GM13976 (cell line): ENCODE results near the gene ZNF641.
"Not testable (repeated sequence)": the region's sequence is repeated elsewhere in the genome, so short reads cannot be mapped to it uniquely, and the experiment has no call there.

ENCODE experiments used
- DNase-seq: peaks from one replicate; pipeline ENCODE4 v3.0.0; 2012; ENCODE audit warnings: low spot score
- in situ Hi-C: fragments of 300-500 bp; cut with MboI; formaldehyde crosslinking; loops from one replicate; pipeline ENCODE4 v1.12.0; 2022; ENCODE audit warnings: low sequenced_read_pairs, mixed read lengths, inconsistent platforms; ENCODE audit not compliant: unreplicated experiment
- TF ChIP-seq, protein P1 (sequence below): IDR thresholded peaks from 2 replicates; pipeline ENCODE4 v1.5.1; 2012; ENCODE audit warnings: borderline replicate concordance, mild to moderate bottlenecking; ENCODE audit not compliant: insufficient read depth; ENCODE audit errors: extremely low read depth, missing control alignments, control extremely low read depth

ZNF641 gene

DNA sequence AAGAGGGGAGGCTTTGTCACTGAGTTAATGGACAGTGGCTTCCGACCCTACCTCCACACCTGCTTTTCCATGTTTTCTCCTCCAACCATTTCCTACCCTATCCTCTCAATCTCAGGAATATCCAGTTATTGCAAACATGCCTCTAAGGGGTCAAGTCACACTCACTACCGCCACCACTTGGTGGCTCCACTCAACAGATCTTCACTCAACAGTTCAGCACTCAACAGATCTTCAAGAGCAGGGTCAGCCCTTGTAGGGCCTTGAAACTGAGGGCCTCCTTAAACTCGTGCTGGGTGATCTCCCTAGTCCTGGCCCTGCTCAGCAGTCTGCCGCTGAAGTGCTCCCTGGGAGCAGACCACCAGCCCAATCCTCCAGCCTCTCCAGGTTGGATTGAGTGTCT lies 14.2 kb downstream of the ZNF641 start:
- TF ChIP-seq, protein P1, sequence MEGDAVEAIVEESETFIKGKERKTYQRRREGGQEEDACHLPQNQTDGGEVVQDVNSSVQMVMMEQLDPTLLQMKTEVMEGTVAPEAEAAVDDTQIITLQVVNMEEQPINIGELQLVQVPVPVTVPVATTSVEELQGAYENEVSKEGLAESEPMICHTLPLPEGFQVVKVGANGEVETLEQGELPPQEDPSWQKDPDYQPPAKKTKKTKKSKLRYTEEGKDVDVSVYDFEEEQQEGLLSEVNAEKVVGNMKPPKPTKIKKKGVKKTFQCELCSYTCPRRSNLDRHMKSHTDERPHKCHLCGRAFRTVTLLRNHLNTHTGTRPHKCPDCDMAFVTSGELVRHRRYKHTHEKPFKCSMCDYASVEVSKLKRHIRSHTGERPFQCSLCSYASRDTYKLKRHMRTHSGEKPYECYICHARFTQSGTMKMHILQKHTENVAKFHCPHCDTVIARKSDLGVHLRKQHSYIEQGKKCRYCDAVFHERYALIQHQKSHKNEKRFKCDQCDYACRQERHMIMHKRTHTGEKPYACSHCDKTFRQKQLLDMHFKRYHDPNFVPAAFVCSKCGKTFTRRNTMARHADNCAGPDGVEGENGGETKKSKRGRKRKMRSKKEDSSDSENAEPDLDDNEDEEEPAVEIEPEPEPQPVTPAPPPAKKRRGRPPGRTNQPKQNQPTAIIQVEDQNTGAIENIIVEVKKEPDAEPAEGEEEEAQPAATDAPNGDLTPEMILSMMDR = no peak
- in situ Hi-C loops = no loop called here
- no peak for DNase-seq

DNA sequence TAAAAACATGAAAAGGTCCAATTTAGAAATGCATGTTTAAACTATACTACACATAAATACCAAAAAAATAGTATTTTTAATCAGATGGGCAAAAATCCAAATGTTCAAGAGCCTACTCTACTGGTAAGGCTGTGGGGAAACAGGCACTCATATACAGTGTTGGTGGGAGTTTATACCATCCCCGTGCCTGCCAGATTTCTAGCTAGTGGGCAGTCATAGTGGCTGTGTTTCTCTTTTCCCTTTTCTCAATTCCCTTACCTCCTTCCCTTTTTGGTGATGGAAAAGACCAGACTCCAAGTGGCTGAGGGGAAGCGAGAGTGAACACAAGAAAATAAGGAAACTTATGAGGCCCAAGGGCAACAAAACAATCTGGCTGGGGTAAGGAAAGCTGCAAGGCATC lies 14.7 kb downstream of the ZNF641 start:
- in situ Hi-C loops = no loop called here
- DNase-seq = no peak
- TF ChIP-seq, protein P1 = no peak

DNA sequence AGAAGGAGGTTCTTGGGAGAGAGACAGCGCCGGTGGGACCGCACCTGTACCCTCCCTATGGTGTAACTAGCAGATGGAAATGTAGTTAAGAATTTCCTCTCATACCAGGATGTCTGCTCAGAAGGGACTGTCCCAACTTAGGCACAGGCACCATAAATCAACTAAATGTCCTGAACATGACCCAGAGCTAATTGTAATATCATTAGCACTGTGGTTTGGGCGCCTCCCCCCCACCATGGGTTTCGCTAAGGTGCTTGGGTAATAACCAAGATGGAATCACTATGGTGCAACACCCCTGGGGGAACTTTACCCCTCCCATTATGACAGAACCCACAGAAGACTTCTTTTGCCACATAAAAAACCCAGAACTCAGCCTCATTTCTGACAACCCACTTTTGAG lies 15.9 kb downstream of the ZNF641 start:
- TF ChIP-seq, protein P1 = no peak
- in situ Hi-C loops = no loop called here
- DNase-seq = no peak

DNA sequence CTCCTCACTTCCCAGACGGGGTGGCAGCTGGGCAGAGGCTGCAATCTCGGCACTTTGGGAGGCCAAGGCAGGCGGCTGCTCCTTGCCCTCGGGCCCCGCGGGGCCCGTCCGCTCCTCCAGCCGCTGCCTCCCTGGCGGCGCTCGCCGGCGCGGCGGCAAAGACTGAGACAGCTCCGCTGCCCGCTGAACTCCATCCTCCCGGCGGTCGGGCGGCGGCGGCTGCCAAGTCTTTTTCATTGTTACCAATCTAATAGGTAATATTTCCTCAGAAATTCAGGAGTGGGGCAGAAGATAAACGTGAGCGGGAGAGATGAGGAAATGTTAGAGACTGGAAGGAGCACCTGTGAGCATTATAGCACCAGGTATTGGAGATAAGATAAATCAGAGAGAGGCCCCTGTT lies 17.0 kb downstream of the ZNF641 start:
- in situ Hi-C loops = not testable (repeated sequence)

DNA sequence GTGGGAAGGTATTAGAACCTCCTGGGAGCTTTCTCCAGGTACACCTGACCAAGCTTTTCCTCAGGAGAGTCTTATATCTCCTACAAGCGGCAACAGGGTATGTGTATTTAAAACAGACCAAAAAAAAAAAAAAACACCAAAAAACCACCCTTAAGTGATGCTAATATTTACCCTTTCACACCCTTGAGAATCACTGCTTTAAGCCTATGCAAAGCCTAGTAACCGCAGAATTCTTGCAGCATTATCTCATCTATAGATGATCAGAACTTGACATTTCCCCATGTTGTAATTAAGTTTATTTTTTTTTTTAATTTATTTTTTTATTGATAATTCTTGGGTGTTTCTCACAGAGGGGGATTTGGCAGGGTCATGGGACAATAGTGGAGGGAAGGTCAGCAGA lies 19.3 kb downstream of the ZNF641 start:
- no peak for DNase-seq

More for the DNA sequence above, 17.0 kb downstream of the ZNF641 start:
- DNase-seq = not testable (repeated sequence)

DNA sequence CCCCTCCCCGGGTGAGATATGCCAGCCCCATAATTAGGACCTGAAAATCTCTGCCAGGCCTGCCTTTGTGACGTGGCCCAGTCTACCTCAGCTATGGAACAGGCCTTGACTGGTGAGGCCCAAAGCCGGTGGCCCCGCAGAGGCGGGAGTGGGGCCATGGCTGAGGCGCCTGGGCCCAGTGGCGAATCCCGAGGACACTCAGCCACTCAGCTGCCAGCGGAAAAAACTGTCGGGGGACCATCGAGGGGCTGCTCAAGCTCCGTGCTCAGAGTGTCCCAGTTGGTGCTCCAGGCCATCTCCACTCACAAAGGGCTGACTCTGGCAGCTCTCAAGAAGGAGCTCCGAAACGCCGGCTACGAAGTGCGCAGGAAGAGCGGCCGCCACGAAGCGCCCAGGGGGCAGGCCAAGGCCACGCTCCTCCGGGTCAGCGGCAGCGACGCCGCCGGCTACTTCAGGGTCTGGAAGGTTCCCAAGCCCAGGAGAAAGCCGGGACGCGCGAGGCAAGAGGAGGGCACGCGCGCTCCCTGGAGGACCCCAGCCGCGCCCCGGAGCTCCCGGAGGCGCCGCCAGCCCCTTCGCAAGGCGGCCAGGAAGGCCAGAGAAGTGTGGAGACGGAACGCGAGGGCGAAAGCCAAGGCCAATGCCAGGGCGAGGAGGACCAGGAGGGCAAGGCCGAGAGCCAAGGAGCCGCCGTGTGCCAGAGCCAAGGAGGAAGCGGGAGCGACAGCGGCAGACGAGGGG lies 21.4 kb downstream of the ZNF641 start:
- no peak for DNase-seq
- TF ChIP-seq, protein P1 = no peak
- in situ Hi-C loops = no loop called here

More for the DNA sequence above, 19.3 kb downstream of the ZNF641 start:
- TF ChIP-seq, protein P1 = no peak
- in situ Hi-C loops = no loop called here

DNA sequence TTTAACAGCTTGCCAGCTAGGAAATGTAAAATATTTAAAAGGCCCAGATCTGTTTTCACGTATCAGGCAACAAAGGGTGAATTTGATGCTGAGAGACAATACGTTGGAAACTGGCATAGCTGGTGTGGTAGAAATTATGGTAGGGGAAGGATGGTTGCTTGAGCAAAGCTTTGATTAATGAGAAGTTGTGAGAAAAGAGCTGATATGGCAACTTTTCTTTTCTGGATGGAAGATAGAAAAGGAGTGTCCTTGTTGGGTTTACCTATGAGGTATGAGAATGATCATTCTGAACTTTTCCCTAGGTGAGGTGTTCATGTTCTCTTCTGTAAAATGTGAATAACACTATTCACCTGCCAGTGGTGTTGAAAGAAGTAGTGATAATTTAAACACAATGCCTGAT lies 34.2 kb downstream of the ZNF641 start:
- TF ChIP-seq, protein P1 = no peak
- DNase-seq = no peak
- in situ Hi-C loops = no loop called here
